Bronchial epithelial cell (primary cell): ENCODE data around the gene FBXO45. TPM values are rescaled to one million over a fixed set of nuclear protein-coding genes. Genes with fewer than 3 reads are reported as not detected.
"Not testable (repeated sequence)": the region's sequence is repeated elsewhere in the genome, so short reads cannot be mapped to it uniquely, and the experiment has no call there.

ENCODE experiments used
- DNase-seq: peaks from one replicate; pipeline ENCODE4 v3.0.0-alpha.2; 2010; ENCODE audit warnings: low read depth
- FAIRE-seq: peaks from 2 replicates; lab custom pipeline; 2011; peaks lifted over from hg19 to GRCh38; lab: Jason Lieb, UNC
- H3K27me3 ChIP-seq: 2 replicates; pipeline ENCODE4 v1.5.1; 2011; ENCODE audit warnings: low read length; ENCODE audit not compliant: control insufficient read depth, insufficient read depth
- H3K36me3 ChIP-seq: 2 replicates; pipeline ENCODE4 v1.5.1; 2011; ENCODE audit warnings: low read length; ENCODE audit not compliant: control insufficient read depth, insufficient read depth
- H3K4me3 ChIP-seq: 2 replicates; pipeline ENCODE4 v1.5.1; 2011; ENCODE audit warnings: mild to moderate bottlenecking, low read depth, low read length, control low read depth
- CTCF ChIP-seq: IDR thresholded peaks from 2 replicates; pipeline ENCODE4 v1.5.1; 2011; ENCODE audit warnings: mild to moderate bottlenecking, moderate library complexity, low read length, control low read depth, inconsistent platforms; ENCODE audit not compliant: insufficient read depth, severe bottlenecking
- total RNA-seq: library from RNA; depleted of rRNA; stranded (reverse); fragments of >200 nt; gene quantifications from 2 replicates; pipeline ENCODE4 v1.2.1, GENCODE V29; 2014

Gene FBXO45
- total RNA-seq, 1 donor from 2014 or later = 26.6 TPM

- Histone ChIP-seq H3K36me3 (no peaks in the 10 kb centered on the region), H3K27me3 (no peaks in the 10 kb centered on the region), H3K4me3 (no peak overlapping the region)
- TF ChIP-seq CTCF = no peak
- no peak for DNase-seq
- FAIRE-seq = no peak
These were observed 36.1 kb downstream of the FBXO45 start for GRCh38 chr3:196604548-196604947.

GRCh38 chr3:196608693-196609092 lies 40.2 kb downstream of the FBXO45 start:
- no peak overlapping the region for H3K4me3 ChIP-seq
- no peak for DNase-seq
- FAIRE-seq = no peak
- no peak for TF ChIP-seq CTCF
- H3K27me3 ChIP-seq = no peaks in the 10 kb centered on the region
- H3K36me3 ChIP-seq = no peaks in the 10 kb centered on the region

- DNase-seq (peak; percentile 60), FAIRE-seq (no peak)
- peak; percentile 76 for TF ChIP-seq CTCF
These were observed 40.9 kb downstream of the FBXO45 start for GRCh38 chr3:196609343-196609775.

GRCh38 chr3:196609805-196610515 lies 41.5 kb downstream of the FBXO45 start:
- FAIRE-seq (no peak), DNase-seq (no peak)
- Histone ChIP-seq H3K27me3 (no peaks in the 10 kb centered on the region), H3K4me3 (no peak overlapping the region), H3K36me3 (no peaks in the 10 kb centered on the region)
- no peak for TF ChIP-seq CTCF

More at GRCh38 chr3:196609343-196609775, 40.9 kb downstream of the FBXO45 start:
- Histone ChIP-seq H3K36me3 (no peaks in the 10 kb centered on the region), H3K27me3 (no peaks in the 10 kb centered on the region), H3K4me3 (no peak overlapping the region)

GRCh38 chr3:196611761-196612483 lies 43.5 kb downstream of the FBXO45 start:
- DNase-seq = no peak
- Histone ChIP-seq H3K27me3 (no peaks in the 10 kb centered on the region), H3K36me3 (no peaks in the 10 kb centered on the region), H3K4me3 (no peak overlapping the region)
- FAIRE-seq = no peak
- TF ChIP-seq CTCF = no peak

GRCh38 chr3:196615234-196615633 lies 46.8 kb downstream of the FBXO45 start:
- DNase-seq, H3K27me3 ChIP-seq, H3K4me3 ChIP-seq, FAIRE-seq, H3K36me3 ChIP-seq: not testable (repeated sequence)
